K562 treated with DMSO at 1 percent for 24 hours (cell line): ENCODE data around the gene LCN9. TPM values are rescaled to one million over a fixed set of nuclear protein-coding genes. Genes with fewer than 3 reads are reported as not detected.

Source experiments
- total RNA-seq: library from RNA; unstranded; fragments of 300-600 nt; gene quantifications from 2 replicates; pipeline ENCODE4 v1.2.3, GENCODE V29; 2022; ENCODE audit warnings: low read depth; ENCODE audit not compliant: insufficient read depth

Gene LCN9, protein sequence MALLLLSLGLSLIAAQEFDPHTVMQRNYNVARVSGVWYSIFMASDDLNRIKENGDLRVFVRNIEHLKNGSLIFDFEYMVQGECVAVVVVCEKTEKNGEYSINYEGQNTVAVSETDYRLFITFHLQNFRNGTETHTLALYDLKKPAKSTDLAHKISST
- not detected in 2 replicates for total RNA-seq

DNA sequence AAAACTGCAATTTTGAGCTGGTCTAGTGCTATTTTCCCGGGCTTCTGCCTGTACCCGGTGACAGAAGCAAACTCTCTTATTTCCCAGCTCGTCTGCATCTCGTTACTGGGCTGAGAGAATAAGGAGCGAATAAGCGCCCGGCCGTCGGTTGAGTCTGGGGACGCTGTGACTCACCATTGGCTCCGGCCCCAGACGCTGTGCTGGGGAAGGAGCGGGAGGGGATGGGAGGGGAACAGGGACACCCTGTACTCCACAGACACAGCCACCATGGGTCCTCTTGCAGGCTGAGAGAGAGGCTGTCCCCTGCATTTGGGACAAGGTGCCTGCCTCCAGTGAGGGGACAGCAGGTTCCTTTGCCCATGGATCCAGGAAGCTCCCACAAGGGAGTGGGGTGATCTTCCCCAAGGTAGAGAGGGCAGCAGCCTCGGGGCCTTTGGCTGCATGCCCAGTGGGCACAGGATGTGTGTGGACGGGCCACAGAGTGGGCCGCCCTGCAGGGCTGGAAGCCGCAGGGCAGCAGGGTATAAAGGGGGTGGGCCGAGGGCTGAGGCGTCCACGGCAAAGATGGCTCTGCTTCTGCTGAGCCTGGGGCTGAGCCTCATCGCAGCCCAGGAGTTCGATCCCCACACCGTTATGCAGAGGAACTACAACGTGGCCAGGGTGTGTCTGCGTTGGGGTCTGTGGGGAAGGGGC, at the start of gene LCN9:
LCN9 (plus strand) TSS at position 552 of the 693 bp plus-strand sequence; CDS start at position 565, 13 bp downstream.

GRCh38 chr9:135639196-135639595, 23.9 kb upstream of the LCN9 start, which contains the start of gene GLT6D1:
Gene GLT6D1, minus strand, starts transcription at chr9:135639540. Its CDS starts 353 bp downstream, at chr9:135639187.

GRCh38 chr9:135699440-135699839, 36.3 kb downstream of the LCN9 start, which contains the start of gene SOHLH1:
Gene SOHLH1, minus strand, starts transcription at chr9:135699481. Its CDS starts 14 bp downstream, at chr9:135699467.

GRCh38 chr9:135701959-135702721, 39.0 kb downstream of the LCN9 start, which contains the start of gene KCNT1:
Gene KCNT1, plus strand, starts transcription at chr9:135702185. Its CDS starts 74 bp downstream, at chr9:135702259.

Other genes with a start within 250 kb of the LCN9 start
- gene PPP1R26, start 183.5 kb upstream of the LCN9 start, total RNA-seq = 23.7 and 28.9 TPM in 2 replicates
- gene MRPS2, start 162.6 kb upstream of the LCN9 start, total RNA-seq = 89.3 and 97.1 TPM in 2 replicates
- not detected in 2 replicates for gene LCN1, start 141.9 kb upstream of the LCN9 start, total RNA-seq
- not detected in 2 replicates for gene OBP2A, start 117.2 kb upstream of the LCN9 start, total RNA-seq
- gene PAEP, start 101.6 kb upstream of the LCN9 start, total RNA-seq = 1.4 and 2.1 TPM in 2 replicates
- gene GLT6D1, start 23.8 kb upstream of the LCN9 start, total RNA-seq = not detected in 2 replicates
- gene SOHLH1, start 36.2 kb downstream of the LCN9 start, total RNA-seq = 0.81 TPM in 1 of 2 replicates, not detected in the other
- not detected in 2 replicates for gene KCNT1, start 38.9 kb downstream of the LCN9 start, total RNA-seq
- 15.5 and 23.5 TPM in 2 replicates for gene CAMSAP1, start 244.2 kb downstream of the LCN9 start, total RNA-seq